Right lobe of liver (tissue), 4 donors: ENCODE results near the gene NANOS3.

ENCODE experiments used
- CTCF ChIP-seq, 4 donors: fragments of 200-600 bp in 3 of 4; fragments of 450-650 bp in 1 of 4; IDR thresholded peaks; one replicate each; pipeline versions ENCODE4 v1.5.1 to v1.8.0; 2016 to 2022; ENCODE audit warnings: antibody characterized with exemption in 4 of 4, mild to moderate bottlenecking in 2 of 4
- POLR2A ChIP-seq: fragments of 450-650 bp; IDR thresholded peaks from one replicate; pipeline ENCODE4 v1.6.1; 2017; ENCODE audit warnings: antibody characterized with exemption, mild to moderate bottlenecking
- donor health status: DM: no; HTN: no; CAD: no.
- donor health status: DM: no; HTN: no; CAD: no.
- donor health status: DM: no; HTN: yes; CAD: no.

DNA sequence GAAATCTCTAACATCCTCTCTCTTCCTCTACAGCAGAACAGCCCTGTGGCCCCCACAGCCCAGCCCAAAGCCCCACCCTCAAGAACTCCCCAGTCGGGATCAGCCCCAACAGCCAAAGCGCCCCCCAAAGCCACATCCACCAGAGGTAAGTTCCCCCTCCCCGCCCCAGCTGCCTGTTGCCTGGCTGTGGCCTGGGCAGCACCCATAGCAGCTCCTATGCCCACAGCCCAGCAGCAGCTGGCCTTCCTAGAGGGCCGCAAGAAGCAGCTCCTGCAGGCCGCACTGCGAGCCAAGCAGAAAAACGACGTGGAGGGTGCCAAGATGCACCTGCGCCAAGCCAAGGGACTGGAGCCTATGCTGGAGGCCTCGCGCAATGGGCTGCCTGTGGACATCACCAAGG, 43.6 kb downstream of the NANOS3 start:
- TF ChIP-seq CTCF (IDR thresholded peaks at IDR 0.05) = no peak
- TF ChIP-seq POLR2A = no peak
